ENCODE results near the gene SMARCAD1.

Gene SMARCAD1

GRCh38 chr4:94244829-94245185 lies 37.1 kb downstream of the SMARCAD1 start:
- TF ChIP-seq TAF1 (IDR thresholded peaks at IDR 0.05; ENCODE audit: borderline replicate concordance, insufficient read depth, low read length): no peak

- TF ChIP-seq TAF1 (IDR thresholded peaks at IDR 0.05; ENCODE audit: borderline replicate concordance, insufficient read depth, low read length) (no peak), REST (IDR thresholded peaks at IDR 0.05; ENCODE audit: insufficient read depth in 1 of 2, low read depth in 2 of 2, low read length in 2 of 2) (no peak), POLR2AphosphoS5 (IDR thresholded peaks at IDR 0.05; ENCODE audit: low read depth, low read length) (no peak), FOXP2 (optimal IDR thresholded peaks at IDR 0.05; ENCODE audit: borderline replicate concordance, extremely low read depth, extremely low read length, insufficient read depth) (no peak), SIN3A (IDR thresholded peaks at IDR 0.05; ENCODE audit: borderline replicate concordance, insufficient read depth, low read length) (no peak)
Measured at GRCh38 chr4:94251094-94251493, 43.4 kb downstream of the SMARCAD1 start.

- TF ChIP-seq POLR2AphosphoS5 (IDR thresholded peaks at IDR 0.05; ENCODE audit: low read depth, low read length) (no peak), SIN3A (IDR thresholded peaks at IDR 0.05; ENCODE audit: borderline replicate concordance, insufficient read depth, low read length) (no peak), REST (IDR thresholded peaks at IDR 0.05; ENCODE audit: insufficient read depth in 1 of 2, low read depth in 2 of 2, low read length in 2 of 2) (no peak), TAF1 (IDR thresholded peaks at IDR 0.05; ENCODE audit: borderline replicate concordance, insufficient read depth, low read length) (no peak), FOXP2 (optimal IDR thresholded peaks at IDR 0.05; ENCODE audit: borderline replicate concordance, extremely low read depth, extremely low read length, insufficient read depth) (no peak)
Measured at GRCh38 chr4:94253036-94253435, 45.4 kb downstream of the SMARCAD1 start.

GRCh38 chr4:94256144-94256783 lies 48.6 kb downstream of the SMARCAD1 start:
- no peak for TF ChIP-seq FOXP2 (optimal IDR thresholded peaks at IDR 0.05; ENCODE audit: borderline replicate concordance, extremely low read depth, extremely low read length, insufficient read depth)
- no peak for TF ChIP-seq REST (IDR thresholded peaks at IDR 0.05; ENCODE audit: insufficient read depth in 1 of 2, low read depth in 2 of 2, low read length in 2 of 2)
- TF ChIP-seq TAF1 (IDR thresholded peaks at IDR 0.05; ENCODE audit: borderline replicate concordance, insufficient read depth, low read length): no peak
- TF ChIP-seq SIN3A (IDR thresholded peaks at IDR 0.05; ENCODE audit: borderline replicate concordance, insufficient read depth, low read length): no peak
- TF ChIP-seq POLR2AphosphoS5 (IDR thresholded peaks at IDR 0.05; ENCODE audit: low read depth, low read length): no peak

GRCh38 chr4:94256828-94257227 lies 49.2 kb downstream of the SMARCAD1 start:
- no peak for TF ChIP-seq FOXP2 (optimal IDR thresholded peaks at IDR 0.05; ENCODE audit: borderline replicate concordance, extremely low read depth, extremely low read length, insufficient read depth)
- TF ChIP-seq TAF1 (IDR thresholded peaks at IDR 0.05; ENCODE audit: borderline replicate concordance, insufficient read depth, low read length): no peak
- no peak for TF ChIP-seq REST (IDR thresholded peaks at IDR 0.05; ENCODE audit: insufficient read depth in 1 of 2, low read depth in 2 of 2, low read length in 2 of 2)
- no peak for TF ChIP-seq POLR2AphosphoS5 (IDR thresholded peaks at IDR 0.05; ENCODE audit: low read depth, low read length)
- no peak for TF ChIP-seq SIN3A (IDR thresholded peaks at IDR 0.05; ENCODE audit: borderline replicate concordance, insufficient read depth, low read length)
